Sigmoid colon (tissue), 4 donors: ENCODE data around the gene ZBTB38.

ENCODE experiments used
- CTCF ChIP-seq, 4 experiments: fragments of 450-650 bp in 3 of 4; fragments of 200-600 bp in 1 of 4; IDR thresholded peaks; one replicate each; pipeline ENCODE4 v1.5.1; 2016 to 2019; ENCODE audit warnings: antibody characterized with exemption in 4 of 4, mild to moderate bottlenecking in 3 of 4, moderate library complexity in 2 of 4
- EP300 ChIP-seq, 4 donors: sonication (generic); formaldehyde crosslinking; IDR thresholded peaks; one replicate each; pipeline ENCODE4 v1.6.1; 2017; ENCODE audit warnings: antibody characterized with exemption in 4 of 4
- POLR2A ChIP-seq, 2 donors: fragments of 450-650 bp; IDR thresholded peaks; one replicate each; pipeline ENCODE4 v1.6.1; 2016; ENCODE audit warnings: antibody characterized with exemption in 2 of 2, mild to moderate bottlenecking in 2 of 2, moderate library complexity in 2 of 2

- TF ChIP-seq CTCF (IDR thresholded peaks at IDR 0.05) (no peak), POLR2A (IDR thresholded peaks at IDR 0.05) (no peak), EP300 (IDR thresholded peaks at IDR 0.05) (no peak)
Observed at GRCh38 chr3:141395005-141395589, 26.8 kb downstream of the ZBTB38 start.
